Fibroblast of lung (primary cell): Measurements from ENCODE around the gene NKD2. TPM values are rescaled to one million over a fixed set of nuclear protein-coding genes. Genes with fewer than 3 reads are reported as not detected.
A peak's percentile ranks its signal among the peaks of the same experiment; 100 is the strongest.

Experiments used
- DNase-seq, 2 donors: peaks; one replicate each; pipeline versions ENCODE4 v3.0.0 to v3.0.0-alpha.2; 2010; ENCODE audit warnings: low read depth in 2 of 2
- H2AFZ ChIP-seq: 2 replicates; pipeline ENCODE4 v1.5.1; 2012; ENCODE audit warnings: low read length, control low read depth, inconsistent platforms
- H3K27ac ChIP-seq: 2 replicates; pipeline ENCODE4 v1.5.1; 2011; ENCODE audit warnings: low read length, control low read depth; ENCODE audit not compliant: insufficient read depth
- H3K27me3 ChIP-seq: 2 replicates; pipeline ENCODE4 v1.5.1; 2011; ENCODE audit warnings: mild to moderate bottlenecking, low read length; ENCODE audit not compliant: control insufficient read depth, insufficient read depth
- H3K36me3 ChIP-seq: 2 replicates; pipeline ENCODE4 v1.5.1; 2011; ENCODE audit warnings: low read length; ENCODE audit not compliant: control insufficient read depth, insufficient read depth
- H3K4me1 ChIP-seq: 2 replicates; pipeline ENCODE4 v1.5.1; 2011; ENCODE audit warnings: low read length; ENCODE audit not compliant: control insufficient read depth, insufficient read depth; ENCODE audit errors: extremely low read depth
- H3K4me2 ChIP-seq: 2 replicates; pipeline ENCODE4 v1.5.1; 2011; ENCODE audit warnings: low read length, control low read depth; ENCODE audit not compliant: insufficient read depth; ENCODE audit errors: extremely low read depth
- H3K4me3 ChIP-seq, 4 experiments: fragments of 200-600 bp in 1 of 4; sonication (generic) in 1 of 4; replicated peaks in 1 of 4; 2 replicates each; pipeline ENCODE4 v1.5.1; 2011 to 2016; ENCODE audit warnings: low read length in 4 of 4, low read depth in 3 of 4, mild to moderate bottlenecking in 3 of 4, control low read depth in 2 of 4, inconsistent platforms in 1 of 4, mixed read lengths in 1 of 4; ENCODE audit not compliant: insufficient read depth in 1 of 4; ENCODE audit errors: control extremely low read depth in 1 of 4
- H3K79me2 ChIP-seq: 2 replicates; pipeline ENCODE4 v1.5.1; 2012; ENCODE audit warnings: mild to moderate bottlenecking, low read length, inconsistent platforms; ENCODE audit not compliant: control insufficient read depth, insufficient read depth
- H3K9ac ChIP-seq: 2 replicates; pipeline ENCODE4 v1.5.1; 2011; ENCODE audit warnings: mild to moderate bottlenecking, low read length, control low read depth; ENCODE audit not compliant: insufficient read depth
- H3K9me3 ChIP-seq: 2 replicates; pipeline ENCODE4 v1.5.1; 2012; ENCODE audit warnings: low read depth, low read length; ENCODE audit not compliant: control insufficient read depth, insufficient read depth
- H4K20me1 ChIP-seq: 2 replicates; pipeline ENCODE4 v1.5.1; 2011; ENCODE audit warnings: low read length; ENCODE audit not compliant: control insufficient read depth, insufficient read depth; ENCODE audit errors: extremely low read depth
- EZH2 ChIP-seq: IDR thresholded peaks from 2 replicates; pipeline ENCODE4 v1.5.1; 2012; ENCODE audit warnings: low read length, control low read depth, mild to moderate bottlenecking; ENCODE audit errors: missing control alignments
- polyA plus RNA-seq, 2 donors: library from polyadenylated mRNA; depleted of rRNA in 1 of 2; stranded (reverse) in 1 of 2; unstranded in 1 of 2; fragments of >200 nt; gene quantifications; 2 replicates each; pipeline ENCODE4 v1.2.1, GENCODE V29; 2011 to 2012; ENCODE audit warnings: missing spikeins in 1 of 2
- total RNA-seq: library from RNA; depleted of rRNA; stranded (reverse); fragments of >200 nt; gene quantifications from 2 replicates; pipeline ENCODE4 v1.2.1, GENCODE V29; 2014
- TF ChIP-seq, protein P1 (sequence below), 2 donors: IDR thresholded peaks in 1 of 2; conservative IDR thresholded peaks in 1 of 2; 1 replicate in 1 of 2; 2 replicates in 1 of 2; pipeline ENCODE4 v1.5.1; 2011 to 2012; ENCODE audit warnings: low read length in 2 of 2, control low read depth in 1 of 2, inconsistent platforms in 1 of 2, low read depth in 1 of 2, mild to moderate bottlenecking in 1 of 2

Gene NKD2
- total and polyA plus RNA-seq, 2 donors (not counting 1 experiment from before 2014, with no cell fraction given), result under 0.01 TPM; not detected in 1

DNA sequence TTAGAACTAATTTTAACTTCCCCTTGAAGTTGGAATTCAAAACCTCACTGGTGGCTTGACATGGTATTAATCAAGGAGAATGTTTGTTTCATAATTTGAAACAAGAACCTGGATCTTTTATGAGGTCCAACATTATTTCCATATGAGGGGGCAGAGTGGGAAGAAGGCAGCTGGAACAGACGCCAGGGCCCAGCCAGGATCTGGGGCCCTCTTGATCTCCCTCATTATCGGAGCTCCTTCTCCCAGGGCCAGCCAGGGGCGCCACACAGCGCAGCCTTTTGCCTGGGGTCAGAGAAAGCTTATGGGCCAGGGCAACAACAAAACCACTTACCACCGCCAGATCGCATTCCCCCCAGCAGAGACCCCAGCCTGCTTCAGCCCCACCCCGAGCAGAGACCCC lies 27.1 kb upstream of the NKD2 start:
- H3K4me3 ChIP-seq, result no peak overlapping the region
- no peaks in the 10 kb centered on the region for H3K79me2 ChIP-seq
- no peak for TF ChIP-seq EZH2
- TF ChIP-seq, protein P1, sequence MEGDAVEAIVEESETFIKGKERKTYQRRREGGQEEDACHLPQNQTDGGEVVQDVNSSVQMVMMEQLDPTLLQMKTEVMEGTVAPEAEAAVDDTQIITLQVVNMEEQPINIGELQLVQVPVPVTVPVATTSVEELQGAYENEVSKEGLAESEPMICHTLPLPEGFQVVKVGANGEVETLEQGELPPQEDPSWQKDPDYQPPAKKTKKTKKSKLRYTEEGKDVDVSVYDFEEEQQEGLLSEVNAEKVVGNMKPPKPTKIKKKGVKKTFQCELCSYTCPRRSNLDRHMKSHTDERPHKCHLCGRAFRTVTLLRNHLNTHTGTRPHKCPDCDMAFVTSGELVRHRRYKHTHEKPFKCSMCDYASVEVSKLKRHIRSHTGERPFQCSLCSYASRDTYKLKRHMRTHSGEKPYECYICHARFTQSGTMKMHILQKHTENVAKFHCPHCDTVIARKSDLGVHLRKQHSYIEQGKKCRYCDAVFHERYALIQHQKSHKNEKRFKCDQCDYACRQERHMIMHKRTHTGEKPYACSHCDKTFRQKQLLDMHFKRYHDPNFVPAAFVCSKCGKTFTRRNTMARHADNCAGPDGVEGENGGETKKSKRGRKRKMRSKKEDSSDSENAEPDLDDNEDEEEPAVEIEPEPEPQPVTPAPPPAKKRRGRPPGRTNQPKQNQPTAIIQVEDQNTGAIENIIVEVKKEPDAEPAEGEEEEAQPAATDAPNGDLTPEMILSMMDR (conservative IDR thresholded peaks at IDR 0.05 in 1 of 2, IDR thresholded peaks at IDR 0.05 in 1 of 2; ENCODE audit: low read depth in 1 of 2, low read length in 2 of 2), result no peak
- no peak overlapping the region for H3K4me2 ChIP-seq
- no peak for DNase-seq
- H2AFZ ChIP-seq, result no peak overlapping the region
- H4K20me1 ChIP-seq, result no peaks in the 10 kb centered on the region
- H3K9me3 ChIP-seq, result no peaks in the 10 kb centered on the region
- H3K27ac ChIP-seq, result no peak overlapping the region
- H3K9ac ChIP-seq, result no peak overlapping the region
- H3K27me3 ChIP-seq, result peaks cover 7% of the 10 kb centered on the region
- H3K4me1 ChIP-seq, result no peaks in the 10 kb centered on the region
- H3K36me3 ChIP-seq, result no peaks in the 10 kb centered on the region

DNA sequence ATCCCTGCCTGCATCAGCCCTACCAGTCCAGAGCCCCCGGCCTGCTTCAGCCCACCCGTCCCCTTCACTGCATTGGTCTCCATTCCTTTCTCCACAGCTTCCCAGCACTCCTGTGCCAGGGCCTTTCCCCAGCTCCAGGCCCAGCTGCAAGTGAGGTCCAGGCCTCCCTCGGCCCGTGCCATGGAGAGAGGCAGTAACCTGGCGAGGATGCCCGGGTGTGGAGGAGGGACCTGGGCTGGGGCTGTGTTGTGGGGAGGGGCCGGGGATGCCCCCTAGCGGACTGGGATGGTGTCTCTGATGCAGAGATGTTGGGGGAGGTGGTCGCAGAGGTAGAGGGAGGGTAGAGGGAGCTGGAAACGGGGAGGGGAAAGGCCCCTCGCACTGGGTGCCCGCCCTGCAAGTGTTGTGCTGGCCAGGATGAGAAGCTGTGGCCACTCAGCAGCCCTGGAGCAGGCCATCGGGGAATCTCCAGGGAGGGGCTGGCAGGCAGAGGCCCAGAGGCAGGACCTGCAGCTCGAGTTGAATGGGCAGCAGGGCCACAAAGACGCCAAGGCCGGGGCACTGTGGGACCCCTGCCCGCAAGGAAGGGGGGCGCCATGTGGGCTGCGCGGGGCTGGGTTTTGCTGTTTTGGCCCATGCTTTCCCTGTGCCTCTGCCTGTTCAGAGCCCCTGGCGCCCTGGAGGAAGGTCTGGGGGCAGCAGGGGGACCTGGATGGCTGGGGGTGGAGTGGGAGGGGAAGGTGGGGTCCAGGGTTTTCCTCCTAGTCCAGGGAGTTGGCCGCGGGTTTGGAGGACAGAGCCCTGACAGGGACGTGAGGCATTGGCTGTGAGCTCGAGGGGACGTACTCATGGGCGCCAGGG lies 26.0 kb upstream of the NKD2 start:
- no peak for DNase-seq
- Histone ChIP-seq H3K27ac (no peak overlapping the region), H3K27me3 (peaks cover 7% of the 10 kb centered on the region), H3K4me2 (no peak overlapping the region), H2AFZ (no peak overlapping the region), H3K4me1 (no peaks in the 10 kb centered on the region), H3K9ac (no peak overlapping the region), H3K79me2 (no peaks in the 10 kb centered on the region), H3K4me3 (no peak overlapping the region), H3K9me3 (no peaks in the 10 kb centered on the region), H3K36me3 (no peaks in the 10 kb centered on the region), H4K20me1 (no peaks in the 10 kb centered on the region)
- no peak for TF ChIP-seq EZH2
- TF ChIP-seq, protein P1 (conservative IDR thresholded peaks at IDR 0.05 in 1 of 2, IDR thresholded peaks at IDR 0.05 in 1 of 2; ENCODE audit: low read depth in 1 of 2, low read length in 2 of 2), result peak in 1 of 2 donors; percentile 9

DNA sequence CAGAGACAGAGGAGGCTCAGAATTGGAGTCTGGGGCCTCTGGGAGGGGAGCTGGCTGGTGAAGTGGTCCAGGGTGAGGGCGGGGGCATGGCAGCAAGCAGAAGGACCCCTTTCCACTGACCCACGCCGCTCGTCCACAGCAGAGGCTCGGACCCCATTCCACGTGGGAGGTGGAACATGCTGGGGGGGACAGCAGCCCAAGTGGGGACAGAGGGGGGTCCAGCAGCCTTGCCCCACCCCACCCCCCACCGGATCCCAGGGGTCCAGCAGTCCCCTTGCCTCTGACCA lies 25.4 kb upstream of the NKD2 start:
- Histone ChIP-seq H4K20me1 (no peaks in the 10 kb centered on the region), H3K4me1 (no peaks in the 10 kb centered on the region), H3K9me3 (no peaks in the 10 kb centered on the region), H3K4me3 (no peak overlapping the region), H3K27ac (no peak overlapping the region), H3K36me3 (no peaks in the 10 kb centered on the region), H2AFZ (no peak overlapping the region), H3K9ac (no peak overlapping the region), H3K79me2 (no peaks in the 10 kb centered on the region), H3K4me2 (no peak overlapping the region), H3K27me3 (peaks cover 7% of the 10 kb centered on the region)
- no peak for DNase-seq
- no peak for TF ChIP-seq EZH2
- TF ChIP-seq, protein P1 (conservative IDR thresholded peaks at IDR 0.05 in 1 of 2, IDR thresholded peaks at IDR 0.05 in 1 of 2; ENCODE audit: low read depth in 1 of 2, low read length in 2 of 2), result no peak
